ENCODE measurements around the gene NCOA1. TPM values are rescaled to one million over a fixed set of nuclear protein-coding genes. Genes with fewer than 3 reads are reported as not detected.

NCOA1 gene
- total RNA-seq, 4 donors from 2014 or later: 33.9 to 91.2 (median 60.1) TPM

DNA sequence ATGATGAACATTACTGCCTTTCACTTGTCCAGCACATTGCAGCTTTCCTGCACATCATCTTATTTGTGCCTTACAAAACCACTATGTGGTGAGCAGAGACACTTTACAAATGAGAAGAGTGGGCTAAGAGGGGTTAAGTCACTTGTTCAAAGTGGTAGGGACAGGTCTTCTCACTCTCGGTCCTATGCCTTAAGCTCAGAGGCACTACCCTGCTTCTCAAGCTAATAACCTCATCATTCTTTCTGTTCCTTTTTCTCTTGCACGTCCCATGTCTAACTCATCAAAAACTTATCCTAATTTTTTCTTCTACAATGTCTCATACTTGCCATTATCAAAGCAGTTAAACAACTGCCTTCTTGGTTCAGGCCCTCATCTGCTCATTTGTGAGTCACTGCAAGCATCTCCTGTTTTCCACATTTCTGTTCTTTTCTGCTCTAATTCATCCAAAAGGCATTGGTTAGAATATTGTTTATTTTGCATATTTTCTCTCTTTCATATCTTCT lies 21.9 kb upstream of the NCOA1 start:
- in situ Hi-C loops (cut with MboI; ENCODE audit: low sequenced_read_pairs in 4 of 4): no loop called here
- no peak for TF ChIP-seq POLR2A (IDR thresholded peaks at IDR 0.05)
- TF ChIP-seq, protein P1, sequence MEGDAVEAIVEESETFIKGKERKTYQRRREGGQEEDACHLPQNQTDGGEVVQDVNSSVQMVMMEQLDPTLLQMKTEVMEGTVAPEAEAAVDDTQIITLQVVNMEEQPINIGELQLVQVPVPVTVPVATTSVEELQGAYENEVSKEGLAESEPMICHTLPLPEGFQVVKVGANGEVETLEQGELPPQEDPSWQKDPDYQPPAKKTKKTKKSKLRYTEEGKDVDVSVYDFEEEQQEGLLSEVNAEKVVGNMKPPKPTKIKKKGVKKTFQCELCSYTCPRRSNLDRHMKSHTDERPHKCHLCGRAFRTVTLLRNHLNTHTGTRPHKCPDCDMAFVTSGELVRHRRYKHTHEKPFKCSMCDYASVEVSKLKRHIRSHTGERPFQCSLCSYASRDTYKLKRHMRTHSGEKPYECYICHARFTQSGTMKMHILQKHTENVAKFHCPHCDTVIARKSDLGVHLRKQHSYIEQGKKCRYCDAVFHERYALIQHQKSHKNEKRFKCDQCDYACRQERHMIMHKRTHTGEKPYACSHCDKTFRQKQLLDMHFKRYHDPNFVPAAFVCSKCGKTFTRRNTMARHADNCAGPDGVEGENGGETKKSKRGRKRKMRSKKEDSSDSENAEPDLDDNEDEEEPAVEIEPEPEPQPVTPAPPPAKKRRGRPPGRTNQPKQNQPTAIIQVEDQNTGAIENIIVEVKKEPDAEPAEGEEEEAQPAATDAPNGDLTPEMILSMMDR (IDR thresholded peaks at IDR 0.05 in 4 of 5, conservative IDR thresholded peaks at IDR 0.05 in 1 of 5): no peak
- H3K27ac ChIP-seq: no peak overlapping the region
- intact Hi-C loops (cut with DNase I; ENCODE audit: low total_unique reads): no loop called here
- H3K36me3 ChIP-seq: no peaks in the 10 kb centered on the region
- ATAC-seq: no peak
- no peak overlapping the region for H3K4me3 ChIP-seq
- H3K9me3 ChIP-seq: no peaks in the 10 kb centered on the region
- H3K4me1 ChIP-seq: no peaks in the 10 kb centered on the region
- no peak for DNase-seq
- H3K27me3 ChIP-seq: no peaks in the 10 kb centered on the region

DNA sequence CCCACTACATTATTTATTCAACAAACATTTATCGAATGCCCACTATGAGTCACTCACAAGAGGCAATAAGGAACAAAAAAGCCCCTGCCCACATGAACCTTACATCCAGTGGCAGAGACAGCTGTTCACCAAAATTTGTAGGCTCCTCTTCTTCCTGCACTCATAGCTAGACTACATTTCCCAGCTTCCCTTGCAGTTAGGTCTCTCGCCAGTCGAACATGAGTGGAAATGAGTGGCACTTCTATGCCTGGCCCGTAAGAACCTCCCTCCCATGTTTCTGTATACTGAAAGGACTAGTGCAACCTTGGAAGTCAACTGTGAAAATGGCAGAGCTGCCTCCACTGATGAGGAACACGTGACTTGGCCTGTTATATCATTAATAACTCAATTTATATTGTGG lies 19.4 kb upstream of the NCOA1 start:
- no peaks in the 10 kb centered on the region for H3K36me3 ChIP-seq
- TF ChIP-seq, protein P1 (IDR thresholded peaks at IDR 0.05 in 4 of 5, conservative IDR thresholded peaks at IDR 0.05 in 1 of 5): no peak
- no peak for TF ChIP-seq POLR2A (IDR thresholded peaks at IDR 0.05)
- intact Hi-C loops (cut with DNase I; ENCODE audit: low total_unique reads): no loop called here

DNA sequence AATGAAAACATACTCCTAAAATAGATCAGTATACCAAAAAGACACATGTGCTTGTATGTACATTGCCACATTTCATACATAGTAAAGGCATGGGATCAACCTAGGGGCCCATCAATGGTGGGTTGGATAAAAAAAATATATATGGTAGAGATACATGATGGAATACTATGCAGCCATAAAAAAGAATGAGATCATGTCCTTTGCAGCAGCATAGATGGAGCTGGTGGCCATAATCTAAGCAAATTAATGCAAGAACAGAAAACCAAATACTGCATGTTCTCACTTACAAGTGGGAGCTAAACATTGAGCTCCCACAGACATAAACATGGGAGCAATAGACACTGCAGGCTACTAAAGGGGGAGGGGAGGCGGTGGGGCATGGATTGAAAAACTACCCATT lies 18.6 kb upstream of the NCOA1 start:
- intact Hi-C loops (cut with DNase I; ENCODE audit: low total_unique reads): no loop called here
- Histone ChIP-seq H3K4me3 (no peak overlapping the region), H3K4me1 (no peaks in the 10 kb centered on the region), H3K9me3 (no peaks in the 10 kb centered on the region), H3K27me3 (no peaks in the 10 kb centered on the region), H3K36me3 (no peaks in the 10 kb centered on the region), H3K27ac (no peak overlapping the region)
- TF ChIP-seq, protein P1 (IDR thresholded peaks at IDR 0.05 in 4 of 5, conservative IDR thresholded peaks at IDR 0.05 in 1 of 5): no peak
- TF ChIP-seq POLR2A (IDR thresholded peaks at IDR 0.05): no peak
- in situ Hi-C loops (cut with MboI; ENCODE audit: low sequenced_read_pairs in 4 of 4): no loop called here
- ATAC-seq (no peak), DNase-seq (no peak)

More for the DNA sequence above, 19.4 kb upstream of the NCOA1 start:
- Histone ChIP-seq H3K4me3 (no peak overlapping the region), H3K27ac (no peak overlapping the region), H3K4me1 (no peaks in the 10 kb centered on the region), H3K27me3 (no peaks in the 10 kb centered on the region), H3K9me3 (no peaks in the 10 kb centered on the region)
- in situ Hi-C loops (cut with MboI; ENCODE audit: low sequenced_read_pairs in 4 of 4): no loop called here
- no peak for ATAC-seq
- no peak for DNase-seq

DNA sequence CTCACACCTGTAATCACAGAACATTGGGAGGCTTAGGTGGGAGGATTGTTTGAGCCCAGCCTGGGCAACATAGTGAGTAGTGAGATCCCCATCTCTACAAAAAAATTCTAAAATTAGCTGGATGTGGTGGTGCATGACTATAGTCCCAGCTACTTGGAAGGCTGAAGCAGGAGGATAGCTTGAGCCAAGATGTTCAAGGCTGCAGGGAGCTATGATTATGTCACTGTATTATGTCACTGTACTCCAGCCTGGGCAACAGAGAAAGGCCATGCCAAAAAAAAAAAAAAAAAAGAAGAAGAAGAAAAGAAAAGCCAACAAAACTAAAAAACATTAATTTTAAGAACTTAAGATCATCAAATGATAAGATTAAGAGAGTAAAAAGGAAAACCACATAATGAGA lies 17.4 kb upstream of the NCOA1 start:
- no peak for DNase-seq
- intact Hi-C loops (cut with DNase I; ENCODE audit: low total_unique reads): no loop called here

More for the DNA sequence above, 17.4 kb upstream of the NCOA1 start:
- no peaks in the 10 kb centered on the region for H3K9me3 ChIP-seq
- TF ChIP-seq, protein P1 (IDR thresholded peaks at IDR 0.05 in 4 of 5, conservative IDR thresholded peaks at IDR 0.05 in 1 of 5): no peak
- TF ChIP-seq POLR2A (IDR thresholded peaks at IDR 0.05): no peak
- ATAC-seq: no peak
- no peak overlapping the region for H3K4me3 ChIP-seq
- no peaks in the 10 kb centered on the region for H3K36me3 ChIP-seq
- H3K4me1 ChIP-seq: no peaks in the 10 kb centered on the region
- in situ Hi-C loops (cut with MboI; ENCODE audit: low sequenced_read_pairs in 4 of 4): no loop called here
- no peaks in the 10 kb centered on the region for H3K27me3 ChIP-seq
- H3K27ac ChIP-seq: no peak overlapping the region
